DMS53 treated with DMSO at 0.1 percent for 48 hours (cell line): ENCODE data around the gene SIX3.
A peak's percentile ranks its signal among the peaks of the same experiment; 100 is the strongest.

Experiments used
- DNase-seq: peaks from one replicate; lab custom pipeline; 2025; ENCODE audit not compliant: unreplicated experiment; lab: John Stamatoyannopoulos, UW

Gene SIX3

GRCh38 chr2:44954889-44955592 is 13.5 kb downstream of the SIX3 start:
- DNase-seq: no peak

GRCh38 chr2:44955593-44956392 is 14.3 kb downstream of the SIX3 start:
- DNase-seq: peak; percentile 60

- DNase-seq: no peak
Measured at GRCh38 chr2:44956843-44957242, 15.3 kb downstream of the SIX3 start.

- no peak for DNase-seq
Measured at GRCh38 chr2:44957656-44958327, 16.3 kb downstream of the SIX3 start.

- no peak for DNase-seq
Measured at GRCh38 chr2:44959855-44960254, 18.4 kb downstream of the SIX3 start.

- DNase-seq: no peak
Measured at GRCh38 chr2:44960871-44961270, 19.4 kb downstream of the SIX3 start.

GRCh38 chr2:44962176-44962695 is 20.7 kb downstream of the SIX3 start:
- DNase-seq: no peak

GRCh38 chr2:44964752-44965236 is 23.3 kb downstream of the SIX3 start:
- no peak for DNase-seq

- no peak for DNase-seq
Measured at GRCh38 chr2:44965684-44966083, 24.2 kb downstream of the SIX3 start.

- DNase-seq: no peak
Measured at GRCh38 chr2:44967056-44967455, 25.6 kb downstream of the SIX3 start.

- no peak for DNase-seq
Measured at GRCh38 chr2:44967727-44968432, 26.4 kb downstream of the SIX3 start.

GRCh38 chr2:44969936-44970335 is 28.4 kb downstream of the SIX3 start:
- DNase-seq: no peak

GRCh38 chr2:44970846-44971450 is 29.4 kb downstream of the SIX3 start:
- DNase-seq: no peak

GRCh38 chr2:44972771-44973535 is 31.5 kb downstream of the SIX3 start:
- no peak for DNase-seq

GRCh38 chr2:44974064-44974715 is 32.7 kb downstream of the SIX3 start:
- DNase-seq: peak; percentile 66

- DNase-seq: no peak
Measured at GRCh38 chr2:44975571-44976450, 34.3 kb downstream of the SIX3 start.

GRCh38 chr2:44979581-44979980 is 38.1 kb downstream of the SIX3 start:
- no peak for DNase-seq
